NCI-H2171 treated with DMSO at 0.1 percent for 48 hours (cell line): ENCODE data around the gene PDE5A.
"Not testable (repeated sequence)": the region's sequence is repeated elsewhere in the genome, so short reads cannot be mapped to it uniquely, and the experiment has no call there.

ENCODE experiments used
- DNase-seq: peaks from one replicate; lab custom pipeline; 2025; lab: John Stamatoyannopoulos, UW

PDE5A gene

GRCh38 chr4:119646347-119647071, 17.9 kb upstream of the PDE5A start:
- DNase-seq = peak; percentile 62

GRCh38 chr4:119643306-119644042, 14.9 kb upstream of the PDE5A start:
- no peak for DNase-seq

- DNase-seq = no peak
Observed at GRCh38 chr4:119641765-119642164, 13.2 kb upstream of the PDE5A start.

GRCh38 chr4:119638359-119638758, 9.8 kb upstream of the PDE5A start:
- no peak for DNase-seq

- DNase-seq = not testable (repeated sequence)
Observed at GRCh38 chr4:119636851-119637250, 8.2 kb upstream of the PDE5A start.

GRCh38 chr4:119632216-119632615, 3.6 kb upstream of the PDE5A start:
- DNase-seq = no peak

- DNase-seq = no peak
Observed at GRCh38 chr4:119629142-119629471, 503 bp upstream of the PDE5A start.

- DNase-seq = peak; percentile 43
Observed at GRCh38 chr4:119627267-119628255, 1.0 kb downstream of the PDE5A start.

GRCh38 chr4:119626943-119627266, 1.7 kb downstream of the PDE5A start:
- DNase-seq = no peak

GRCh38 chr4:119626420-119626819, 2.2 kb downstream of the PDE5A start:
- no peak for DNase-seq

- DNase-seq = no peak
Observed at GRCh38 chr4:119625761-119626160, 2.8 kb downstream of the PDE5A start.

GRCh38 chr4:119624356-119624755, 4.2 kb downstream of the PDE5A start:
- no peak for DNase-seq

GRCh38 chr4:119623025-119623424, 5.6 kb downstream of the PDE5A start:
- no peak for DNase-seq

GRCh38 chr4:119615068-119615719, 13.4 kb downstream of the PDE5A start:
- DNase-seq = no peak

- DNase-seq = no peak
Observed at GRCh38 chr4:119604266-119604665, 24.3 kb downstream of the PDE5A start.

- no peak for DNase-seq
Observed at GRCh38 chr4:119602366-119602765, 26.2 kb downstream of the PDE5A start.

- DNase-seq = no peak
Observed at GRCh38 chr4:119598521-119598920, 30.1 kb downstream of the PDE5A start.

GRCh38 chr4:119597377-119597776, 31.2 kb downstream of the PDE5A start:
- DNase-seq = no peak

GRCh38 chr4:119593698-119594097, 34.9 kb downstream of the PDE5A start:
- peak; percentile 17 for DNase-seq

GRCh38 chr4:119592830-119593229, 35.8 kb downstream of the PDE5A start:
- no peak for DNase-seq

- no peak for DNase-seq
Observed at GRCh38 chr4:119589165-119589564, 39.4 kb downstream of the PDE5A start.

GRCh38 chr4:119587796-119588195, 40.8 kb downstream of the PDE5A start:
- no peak for DNase-seq
